ENCODE measurements around the gene SLC6A19.
"Not testable (repeated sequence)": the region's sequence is repeated elsewhere in the genome, so short reads cannot be mapped to it uniquely, and the experiment has no call there.

Gene SLC6A19

DNA sequence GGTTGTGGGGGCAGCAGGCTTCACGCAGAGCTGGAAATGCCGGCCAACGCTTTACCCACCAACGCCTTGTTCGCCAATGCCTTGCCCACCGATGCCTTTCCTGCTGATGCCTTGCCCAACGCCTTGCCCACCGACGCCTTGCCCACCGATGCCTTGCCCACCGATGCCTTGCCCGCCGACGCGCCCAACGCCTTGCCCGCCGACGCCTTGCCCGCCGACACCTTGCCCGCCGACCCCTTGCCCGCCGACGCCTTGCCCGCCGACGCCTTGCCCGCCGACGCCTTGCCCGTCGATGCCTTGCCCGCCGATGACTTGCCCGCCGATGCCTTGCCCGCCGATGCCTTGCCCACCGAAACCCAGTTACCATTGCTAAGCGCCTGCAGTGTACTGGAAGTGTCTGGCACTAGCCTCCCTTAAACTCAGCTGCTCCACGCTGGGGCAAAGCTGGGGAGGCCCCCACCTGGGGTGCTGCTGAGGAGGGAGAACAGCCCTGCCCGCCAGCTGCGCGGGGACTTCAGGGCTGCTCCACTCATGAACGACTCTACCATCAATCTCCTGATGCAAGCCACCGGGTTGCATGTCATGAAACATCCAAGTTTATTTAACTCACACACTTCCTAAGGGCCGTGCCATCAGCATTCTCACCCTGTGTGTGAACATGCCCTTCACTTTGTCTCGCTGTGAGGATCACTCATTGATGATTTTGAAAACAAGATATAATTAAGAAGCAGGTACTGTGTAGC is 25.6 kb downstream of the SLC6A19 start:
- Histone ChIP-seq H3K4me2 (no peak overlapping the region), H3K27me3 (ENCODE audit: insufficient read depth, low read depth) (peaks cover 5% of the 10 kb centered on the region; the same call in 1 of the 2 replicates), H3K9ac (no peak overlapping the region), H2AFZ (ENCODE audit: low read depth) (no peak overlapping the region), H3K4me1 (ENCODE audit: low read depth, poor library complexity, severe bottlenecking) (no peaks in the 10 kb centered on the region), H3K79me2 (ENCODE audit: insufficient read depth, low read depth) (no peaks in the 10 kb centered on the region), H3K4me3 (IDR thresholded peaks at IDR 0.05; ENCODE audit: insufficient read depth, low read depth, low read length) (no peak overlapping the region), H3K36me3 (ENCODE audit: insufficient read depth) (no peaks in the 10 kb centered on the region), H3K27ac (no peak overlapping the region), H4K20me1 (ENCODE audit: insufficient read depth) (no peaks in the 10 kb centered on the region)
- TF ChIP-seq, protein P1, sequence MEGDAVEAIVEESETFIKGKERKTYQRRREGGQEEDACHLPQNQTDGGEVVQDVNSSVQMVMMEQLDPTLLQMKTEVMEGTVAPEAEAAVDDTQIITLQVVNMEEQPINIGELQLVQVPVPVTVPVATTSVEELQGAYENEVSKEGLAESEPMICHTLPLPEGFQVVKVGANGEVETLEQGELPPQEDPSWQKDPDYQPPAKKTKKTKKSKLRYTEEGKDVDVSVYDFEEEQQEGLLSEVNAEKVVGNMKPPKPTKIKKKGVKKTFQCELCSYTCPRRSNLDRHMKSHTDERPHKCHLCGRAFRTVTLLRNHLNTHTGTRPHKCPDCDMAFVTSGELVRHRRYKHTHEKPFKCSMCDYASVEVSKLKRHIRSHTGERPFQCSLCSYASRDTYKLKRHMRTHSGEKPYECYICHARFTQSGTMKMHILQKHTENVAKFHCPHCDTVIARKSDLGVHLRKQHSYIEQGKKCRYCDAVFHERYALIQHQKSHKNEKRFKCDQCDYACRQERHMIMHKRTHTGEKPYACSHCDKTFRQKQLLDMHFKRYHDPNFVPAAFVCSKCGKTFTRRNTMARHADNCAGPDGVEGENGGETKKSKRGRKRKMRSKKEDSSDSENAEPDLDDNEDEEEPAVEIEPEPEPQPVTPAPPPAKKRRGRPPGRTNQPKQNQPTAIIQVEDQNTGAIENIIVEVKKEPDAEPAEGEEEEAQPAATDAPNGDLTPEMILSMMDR (conservative IDR thresholded peaks at IDR 0.05; ENCODE audit: low read depth, low read length) = no peak

DNA sequence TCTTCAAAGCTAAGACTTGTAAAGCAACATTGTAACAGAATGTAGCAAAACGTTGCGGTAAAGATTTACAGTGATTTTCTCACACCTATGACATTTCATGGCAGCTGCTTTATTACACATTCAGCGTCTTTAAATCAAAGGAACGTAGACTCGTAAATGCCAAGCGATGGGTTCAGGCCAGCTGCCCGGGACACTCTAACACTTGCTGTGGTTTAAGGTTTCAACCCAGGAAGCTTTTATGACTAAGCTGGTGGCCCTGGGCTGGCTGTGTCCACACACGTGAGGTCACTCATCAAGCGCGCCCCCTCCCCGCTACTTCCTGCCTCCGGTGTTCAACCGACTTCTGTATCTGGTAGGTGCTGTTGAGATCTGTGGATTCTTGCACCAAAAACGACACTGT is 26.3 kb downstream of the SLC6A19 start:
- Histone ChIP-seq H3K4me3 (IDR thresholded peaks at IDR 0.05; ENCODE audit: insufficient read depth, low read depth, low read length) (no peak overlapping the region), H3K4me2 (no peak overlapping the region), H3K79me2 (ENCODE audit: insufficient read depth, low read depth) (no peaks in the 10 kb centered on the region), H3K27me3 (ENCODE audit: insufficient read depth, low read depth) (peaks cover 5% of the 10 kb centered on the region; the same call in 1 of the 2 replicates), H3K27ac (no peak overlapping the region), H3K4me1 (ENCODE audit: low read depth, poor library complexity, severe bottlenecking) (no peaks in the 10 kb centered on the region), H3K36me3 (ENCODE audit: insufficient read depth) (no peaks in the 10 kb centered on the region), H3K9ac (no peak overlapping the region), H4K20me1 (ENCODE audit: insufficient read depth) (no peaks in the 10 kb centered on the region), H2AFZ (ENCODE audit: low read depth) (no peak overlapping the region)
- TF ChIP-seq, protein P1 (conservative IDR thresholded peaks at IDR 0.05; ENCODE audit: low read depth, low read length) = no peak

DNA sequence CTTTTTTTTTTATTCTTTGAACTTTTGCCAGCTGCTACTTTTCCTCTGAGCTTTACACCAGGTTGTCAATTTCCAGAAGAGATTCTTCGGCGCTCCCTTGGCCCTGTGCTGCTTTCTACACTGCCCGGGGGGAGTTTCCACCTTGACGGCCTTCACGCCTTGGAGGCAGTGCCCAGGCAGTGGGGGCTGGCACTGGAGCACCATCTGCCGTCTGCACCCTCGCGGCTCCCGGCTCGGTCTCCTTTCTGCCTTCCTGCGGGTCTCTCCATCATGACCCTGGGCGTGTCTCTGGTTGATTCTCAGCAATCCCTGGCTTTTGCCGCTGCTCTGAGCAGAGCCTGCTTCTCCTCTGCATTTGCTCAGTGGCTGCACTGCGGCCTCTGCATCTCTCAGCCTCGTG is 26.7 kb downstream of the SLC6A19 start:
- Histone ChIP-seq H4K20me1 (ENCODE audit: insufficient read depth) (no peaks in the 10 kb centered on the region), H3K4me1 (ENCODE audit: low read depth, poor library complexity, severe bottlenecking) (no peaks in the 10 kb centered on the region), H3K36me3 (ENCODE audit: insufficient read depth) (no peaks in the 10 kb centered on the region), H3K9ac (no peak overlapping the region), H3K4me3 (IDR thresholded peaks at IDR 0.05; ENCODE audit: insufficient read depth, low read depth, low read length) (no peak overlapping the region), H2AFZ (ENCODE audit: low read depth) (no peak overlapping the region), H3K27me3 (ENCODE audit: insufficient read depth, low read depth) (peaks cover 5% of the 10 kb centered on the region; the same call in 1 of the 2 replicates), H3K79me2 (ENCODE audit: insufficient read depth, low read depth) (no peaks in the 10 kb centered on the region), H3K27ac (no peak overlapping the region), H3K4me2 (no peak overlapping the region)
- TF ChIP-seq, protein P1 (conservative IDR thresholded peaks at IDR 0.05; ENCODE audit: low read depth, low read length) = no peak

DNA sequence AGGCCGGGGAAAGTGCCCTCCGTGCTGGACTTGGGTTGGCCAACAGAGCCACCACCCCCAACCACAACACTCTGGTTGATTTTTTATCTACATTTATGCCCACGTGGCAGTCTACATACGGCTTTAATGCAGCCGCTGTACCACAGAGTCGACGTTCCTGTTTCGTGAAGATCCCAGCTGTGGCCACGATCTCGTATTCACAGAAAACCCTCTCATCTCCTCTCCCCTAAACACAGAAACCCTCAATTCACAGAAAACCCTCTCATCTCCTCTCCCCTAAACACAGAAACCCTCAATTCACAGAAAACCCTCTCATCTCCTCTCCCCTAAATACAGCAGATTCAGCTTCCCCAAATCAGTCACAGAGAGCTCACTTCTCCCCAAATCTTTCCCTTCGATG is 27.6 kb downstream of the SLC6A19 start:
- H3K36me3 ChIP-seq (ENCODE audit: insufficient read depth); H3K79me2 ChIP-seq (ENCODE audit: insufficient read depth, low read depth); H4K20me1 ChIP-seq (ENCODE audit: insufficient read depth); H3K4me2 ChIP-seq; H2AFZ ChIP-seq (ENCODE audit: low read depth); H3K4me1 ChIP-seq (ENCODE audit: low read depth, poor library complexity, severe bottlenecking); H3K9ac ChIP-seq; H3K4me3 ChIP-seq (IDR thresholded peaks at IDR 0.05; ENCODE audit: insufficient read depth, low read depth, low read length); H3K27ac ChIP-seq; H3K27me3 ChIP-seq (ENCODE audit: insufficient read depth, low read depth): not testable (repeated sequence)

DNA sequence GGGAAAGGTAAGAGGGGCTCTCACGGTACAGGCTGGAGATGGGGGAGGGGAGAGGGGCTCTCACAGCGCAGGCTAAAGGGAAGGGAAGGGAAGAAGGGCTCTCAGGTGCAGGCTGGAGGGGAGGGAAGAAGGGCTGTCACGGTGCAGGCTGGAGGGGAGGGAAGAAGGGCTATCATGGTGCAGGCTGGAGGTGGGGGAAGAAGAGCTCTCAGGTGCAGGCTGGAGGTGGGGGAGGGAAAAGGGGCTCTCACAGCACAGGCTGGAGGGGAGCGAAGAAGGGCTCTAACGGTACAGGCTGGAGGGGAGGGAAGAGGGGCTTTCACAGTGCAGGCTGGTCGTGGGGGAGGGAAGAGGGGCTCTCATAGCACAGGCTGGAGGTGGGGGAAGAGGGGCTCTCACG is 28.4 kb downstream of the SLC6A19 start:
- TF ChIP-seq, protein P1 (conservative IDR thresholded peaks at IDR 0.05; ENCODE audit: low read depth, low read length) = no peak
- H3K79me2 ChIP-seq (ENCODE audit: insufficient read depth, low read depth) = no peaks in the 10 kb centered on the region
- H2AFZ ChIP-seq (ENCODE audit: low read depth) = no peak overlapping the region
- no peak overlapping the region for H3K27ac ChIP-seq
- H3K4me2 ChIP-seq = no peak overlapping the region
- H3K4me3 ChIP-seq (IDR thresholded peaks at IDR 0.05; ENCODE audit: insufficient read depth, low read depth, low read length) = no peak overlapping the region
- peaks cover 5% of the 10 kb centered on the region; the same call in 1 of the 2 replicates for H3K27me3 ChIP-seq (ENCODE audit: insufficient read depth, low read depth)
- H3K36me3 ChIP-seq (ENCODE audit: insufficient read depth) = no peaks in the 10 kb centered on the region
- H3K4me1 ChIP-seq (ENCODE audit: low read depth, poor library complexity, severe bottlenecking) = no peaks in the 10 kb centered on the region
- H4K20me1 ChIP-seq (ENCODE audit: insufficient read depth) = no peaks in the 10 kb centered on the region
- H3K9ac ChIP-seq = no peak overlapping the region

Measured in KMS-11 (cell line).